GM12892 (cell line): ENCODE measurements around the gene OPN1MW3.
"Not testable (repeated sequence)": the region's sequence is repeated elsewhere in the genome, so short reads cannot be mapped to it uniquely, and the experiment has no call there.

Source experiments
- POLR2A ChIP-seq: IDR thresholded peaks from 2 replicates; pipeline ENCODE4 v1.6.1; 2011; ENCODE audit warnings: low read depth, low read length, control low read depth
- POLR2AphosphoS5 ChIP-seq: IDR thresholded peaks from 2 replicates; pipeline ENCODE4 v1.6.1; 2011; ENCODE audit warnings: low read depth, low read length, control low read depth
- TAF1 ChIP-seq: IDR thresholded peaks from 2 replicates; pipeline ENCODE4 v1.6.1; 2011; ENCODE audit warnings: low read depth, mild to moderate bottlenecking, control low read depth, low read length, borderline replicate concordance

DNA sequence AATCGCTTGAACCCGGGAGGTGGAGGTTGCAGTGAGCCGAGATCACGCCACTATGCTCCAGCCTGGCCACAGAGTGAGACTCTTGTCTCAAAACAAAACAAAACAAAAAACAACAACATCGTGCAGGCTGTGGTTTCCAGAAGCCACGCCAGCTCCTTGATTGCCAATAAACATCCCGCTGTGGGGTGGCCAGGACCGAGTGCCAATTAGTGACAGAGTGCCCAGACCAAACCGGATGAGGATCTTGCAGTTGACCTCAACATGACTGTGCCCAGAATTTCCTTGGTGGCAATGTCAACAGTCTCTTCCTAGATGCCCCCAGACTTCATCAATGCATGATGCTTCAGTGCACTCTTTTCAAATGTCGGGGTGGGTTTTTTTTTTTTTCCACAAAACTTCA lies 1.3 kb downstream of the OPN1MW3 start:
- not testable (repeated sequence) for TF ChIP-seq POLR2AphosphoS5, POLR2A, TAF1
